GM12891 (cell line): Measurements from ENCODE around the gene KSR1.

Source experiments
- DNase-seq: peaks from one replicate; pipeline ENCODE4 v3.0.0; 2011; ENCODE audit warnings: low spot score; ENCODE audit not compliant: insufficient read length
- FAIRE-seq: peaks from 2 replicates; lab custom pipeline; 2011; peaks lifted over from hg19 to GRCh38; lab: Jason Lieb, UNC
- PAX5 ChIP-seq: IDR thresholded peaks from 2 replicates; pipeline ENCODE4 v1.6.1; 2011; ENCODE audit warnings: low read length, moderate library complexity, mild to moderate bottlenecking; ENCODE audit not compliant: insufficient read depth, severe bottlenecking
- POLR2A ChIP-seq: IDR thresholded peaks from 2 replicates; pipeline ENCODE4 v1.6.1; 2011; ENCODE audit warnings: low read depth, low read length, control low read depth
- POLR2AphosphoS5 ChIP-seq: IDR thresholded peaks from 2 replicates; pipeline ENCODE4 v1.6.1; 2011; ENCODE audit warnings: low read depth, low read length, control low read depth
- POU2F2 ChIP-seq: IDR thresholded peaks from 2 replicates; pipeline ENCODE4 v1.6.1; 2011; ENCODE audit warnings: low read depth, mild to moderate bottlenecking, control low read depth, low read length, moderate library complexity
- SPI1 ChIP-seq: IDR thresholded peaks from 2 replicates; pipeline ENCODE4 v1.6.1; 2011; ENCODE audit warnings: low read depth, low read length, control low read depth
- TAF1 ChIP-seq: IDR thresholded peaks from 2 replicates; pipeline ENCODE4 v1.6.1; 2011; ENCODE audit warnings: low read depth, low read length, control low read depth

KSR1 gene

GRCh38 chr17:27548369-27548768 is 92.1 kb downstream of the KSR1 start:
- no peak for FAIRE-seq
- TF ChIP-seq SPI1 (no peak), TAF1 (no peak), POU2F2 (no peak), PAX5 (no peak), POLR2AphosphoS5 (no peak), POLR2A (no peak)
- DNase-seq: no peak

- DNase-seq (no peak), FAIRE-seq (no peak)
- TF ChIP-seq POU2F2: no peak
- no peak for TF ChIP-seq TAF1
- no peak for TF ChIP-seq PAX5
- TF ChIP-seq POLR2AphosphoS5: no peak
- no peak for TF ChIP-seq SPI1
- no peak for TF ChIP-seq POLR2A
These were observed 93.1 kb downstream of the KSR1 start for GRCh38 chr17:27549251-27549893.

GRCh38 chr17:27550291-27550930 is 94.2 kb downstream of the KSR1 start:
- no peak for FAIRE-seq
- no peak for DNase-seq
- TF ChIP-seq TAF1 (no peak), SPI1 (no peak), POLR2AphosphoS5 (no peak), POU2F2 (no peak), PAX5 (no peak), POLR2A (no peak)

GRCh38 chr17:27550974-27551505 is 94.8 kb downstream of the KSR1 start:
- no peak for TF ChIP-seq POLR2AphosphoS5
- TF ChIP-seq TAF1: no peak
- no peak for TF ChIP-seq SPI1
- no peak for TF ChIP-seq POLR2A
- no peak for TF ChIP-seq PAX5
- no peak for TF ChIP-seq POU2F2
- no peak for FAIRE-seq
- DNase-seq: no peak

- DNase-seq (no peak), FAIRE-seq (no peak)
- TF ChIP-seq TAF1: no peak
These were observed 95.5 kb downstream of the KSR1 start for GRCh38 chr17:27551701-27552248.

- FAIRE-seq (no peak), DNase-seq (no peak)
- TF ChIP-seq POLR2AphosphoS5 (no peak), PAX5 (no peak), POLR2A (no peak), TAF1 (no peak), SPI1 (no peak), POU2F2 (no peak)
These were observed 96.1 kb downstream of the KSR1 start for GRCh38 chr17:27552276-27552732.

GRCh38 chr17:27553019-27553511 is 96.8 kb downstream of the KSR1 start:
- TF ChIP-seq SPI1: no peak
- no peak for TF ChIP-seq POLR2A
- TF ChIP-seq POU2F2: no peak
- no peak for TF ChIP-seq PAX5
- TF ChIP-seq TAF1: no peak
- TF ChIP-seq POLR2AphosphoS5: no peak
- DNase-seq (no peak), FAIRE-seq (no peak)

- no peak for DNase-seq
These were observed 97.9 kb downstream of the KSR1 start for GRCh38 chr17:27554152-27554551.

GRCh38 chr17:27554911-27555310 is 98.7 kb downstream of the KSR1 start:
- no peak for DNase-seq
- TF ChIP-seq PAX5 (no peak), POU2F2 (no peak), TAF1 (no peak), SPI1 (no peak), POLR2AphosphoS5 (no peak), POLR2A (no peak)
- FAIRE-seq: no peak

More at GRCh38 chr17:27554152-27554551, 97.9 kb downstream of the KSR1 start:
- TF ChIP-seq PAX5 (no peak), TAF1 (no peak), POLR2AphosphoS5 (no peak), SPI1 (no peak), POU2F2 (no peak)
- FAIRE-seq: no peak
